Right kidney (tissue), 9 donors: Measurements from ENCODE around the gene RGPD3.
"Not testable (repeated sequence)": the region's sequence is repeated elsewhere in the genome, so short reads cannot be mapped to it uniquely, and the experiment has no call there.

Experiments used
- DNase-seq: peaks from one replicate; pipeline ENCODE4 v3.0.0-alpha.2; 2016
- long read RNA-seq, 8 donors: transcript quantifications; one replicate each; lab custom pipeline, GENCODE V29; 2026

The RGPD3 gene
- long read RNA-seq, donor 1, result 0 reads
- long read RNA-seq, donor 2, result 0 reads
- long read RNA-seq, donor 3, result 0 reads
- long read RNA-seq, donor 4, result 0 reads
- long read RNA-seq, donor 5, result 0 reads
- long read RNA-seq, donor 6, result 0 reads
- long read RNA-seq, donor 7, result 0 reads
- long read RNA-seq, donor 8, result 0 reads

GRCh38 chr2:106468107-106468506 lies at the start of gene RGPD3:
Gene RGPD3, minus strand, starts transcription at chr2:106468413. Its CDS starts 125 bp downstream, at chr2:106468288.
- DNase-seq, result not testable (repeated sequence)

GRCh38 chr2:106517329-106517728 lies 49.1 kb upstream of the RGPD3 start:
- DNase-seq, result no peak

DNA sequence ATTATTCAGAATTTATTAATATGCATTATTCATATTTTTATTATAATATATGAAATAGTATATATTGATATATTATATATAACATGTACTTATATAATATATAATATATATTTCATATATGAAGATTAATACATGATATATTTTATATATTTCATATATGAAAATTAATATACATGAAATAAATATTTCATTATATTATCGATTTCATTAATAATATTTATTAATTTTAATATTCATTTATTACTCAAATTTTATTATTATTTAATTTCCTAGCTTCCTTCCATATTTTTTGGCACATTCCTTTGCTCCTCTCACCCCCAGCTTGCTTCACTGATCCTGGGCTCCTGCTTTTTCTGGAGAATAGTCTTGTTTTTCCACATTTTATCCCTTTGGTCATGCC lies 48.7 kb upstream of the RGPD3 start:
- no peak for DNase-seq

DNA sequence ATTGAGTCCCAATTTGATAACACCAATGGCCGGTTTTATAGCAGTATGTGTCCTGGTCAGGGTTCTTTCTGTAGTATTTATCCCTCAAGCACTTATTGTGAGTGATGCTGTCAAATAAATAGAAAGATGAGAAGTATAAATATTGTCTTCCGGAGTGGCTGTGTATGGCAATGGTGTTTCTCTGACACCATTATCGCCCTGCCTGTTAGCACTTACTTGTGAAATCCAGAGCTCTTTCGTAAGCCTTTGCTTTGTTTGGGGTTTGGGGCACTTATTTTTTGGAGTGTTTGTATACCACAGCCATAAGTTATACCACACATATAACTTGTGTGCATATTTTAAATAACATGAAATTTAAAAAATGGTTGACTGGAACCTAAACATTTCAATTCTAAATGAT lies 48.2 kb upstream of the RGPD3 start:
- DNase-seq, result no peak

DNA sequence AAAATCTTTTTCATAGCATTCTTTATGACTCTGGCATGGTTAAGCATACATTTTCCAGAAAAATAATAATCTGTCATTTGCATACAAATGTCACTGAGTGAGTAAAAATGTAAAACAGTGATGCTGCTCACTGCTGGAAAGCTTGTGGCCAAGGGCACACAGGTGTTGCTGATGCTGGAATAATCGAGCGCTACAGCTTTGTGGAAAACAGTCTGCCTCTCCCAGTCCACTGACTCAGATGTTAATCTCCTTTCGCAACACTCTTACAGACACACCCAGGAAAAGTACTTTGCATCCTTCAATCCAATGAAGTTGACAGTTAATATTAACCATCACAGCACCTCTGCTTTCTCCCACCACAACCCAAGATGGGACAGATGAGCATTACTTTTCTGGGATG lies 46.6 kb upstream of the RGPD3 start:
- not testable (repeated sequence) for DNase-seq

GRCh38 chr2:106513391-106513790 lies 45.2 kb upstream of the RGPD3 start:
- not testable (repeated sequence) for DNase-seq

DNA sequence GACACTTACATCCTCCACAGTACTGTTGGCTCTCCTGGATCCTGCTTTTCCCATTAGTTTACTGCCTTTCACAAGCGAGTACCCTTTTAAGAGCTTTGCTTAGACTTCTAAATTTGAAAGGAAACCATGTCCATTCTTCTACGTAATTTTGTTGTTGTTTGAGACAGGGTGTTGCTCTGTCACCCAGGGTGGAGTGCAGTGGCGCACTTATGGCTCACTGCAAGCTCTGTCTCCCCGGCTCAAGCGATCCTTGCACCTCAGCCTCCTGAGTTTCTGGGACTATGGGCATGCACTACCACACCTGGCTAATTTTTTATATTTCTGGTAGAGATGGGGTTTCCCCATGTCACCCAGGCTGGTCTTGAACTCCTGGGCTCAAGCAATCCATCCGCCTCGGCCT lies 43.7 kb upstream of the RGPD3 start:
- DNase-seq, result not testable (repeated sequence)

GRCh38 chr2:106511476-106511901 lies 43.3 kb upstream of the RGPD3 start:
- DNase-seq, result not testable (repeated sequence)

DNA sequence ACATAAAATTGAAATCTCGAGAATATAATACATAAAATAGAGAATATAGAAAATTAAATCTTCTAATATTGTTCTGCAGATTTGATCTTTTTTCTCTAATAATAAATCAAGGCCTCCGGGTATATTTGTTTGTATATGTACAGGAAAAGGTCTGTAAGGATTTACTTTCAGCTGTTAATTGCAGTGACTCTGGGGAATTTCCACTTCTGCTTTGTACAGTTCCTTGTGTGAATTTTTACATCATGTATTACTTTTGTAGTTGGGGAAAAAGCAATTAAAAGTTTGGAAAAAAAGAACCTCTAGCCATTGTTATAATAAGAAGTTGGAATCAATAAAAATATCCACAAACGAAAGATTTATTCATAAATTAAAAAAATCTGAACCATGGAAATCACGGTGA lies 42.6 kb upstream of the RGPD3 start:
- not testable (repeated sequence) for DNase-seq

DNA sequence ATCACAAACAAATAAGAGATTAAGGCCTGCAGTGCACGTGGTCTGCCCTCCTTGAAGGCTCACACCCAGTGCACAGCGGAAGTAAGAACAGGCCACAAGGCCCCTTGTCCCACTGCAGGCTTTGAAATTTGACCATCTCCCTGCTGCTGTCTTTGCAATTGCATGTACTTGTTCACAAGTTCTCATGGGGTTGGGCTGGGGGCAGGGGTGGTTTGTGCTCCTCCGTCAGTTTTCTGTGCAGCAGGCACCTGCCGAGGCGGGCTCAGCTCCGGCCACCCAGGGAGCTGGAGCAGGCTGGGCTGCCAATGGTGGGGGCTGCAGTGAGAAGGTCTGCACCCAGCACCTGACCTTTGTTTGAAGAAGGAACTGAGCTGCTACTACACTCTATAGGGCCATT lies 41.2 kb upstream of the RGPD3 start:
- DNase-seq, result not testable (repeated sequence)

- DNase-seq, result not testable (repeated sequence)
These were observed 40.6 kb upstream of the RGPD3 start for GRCh38 chr2:106508660-106509373.

DNA sequence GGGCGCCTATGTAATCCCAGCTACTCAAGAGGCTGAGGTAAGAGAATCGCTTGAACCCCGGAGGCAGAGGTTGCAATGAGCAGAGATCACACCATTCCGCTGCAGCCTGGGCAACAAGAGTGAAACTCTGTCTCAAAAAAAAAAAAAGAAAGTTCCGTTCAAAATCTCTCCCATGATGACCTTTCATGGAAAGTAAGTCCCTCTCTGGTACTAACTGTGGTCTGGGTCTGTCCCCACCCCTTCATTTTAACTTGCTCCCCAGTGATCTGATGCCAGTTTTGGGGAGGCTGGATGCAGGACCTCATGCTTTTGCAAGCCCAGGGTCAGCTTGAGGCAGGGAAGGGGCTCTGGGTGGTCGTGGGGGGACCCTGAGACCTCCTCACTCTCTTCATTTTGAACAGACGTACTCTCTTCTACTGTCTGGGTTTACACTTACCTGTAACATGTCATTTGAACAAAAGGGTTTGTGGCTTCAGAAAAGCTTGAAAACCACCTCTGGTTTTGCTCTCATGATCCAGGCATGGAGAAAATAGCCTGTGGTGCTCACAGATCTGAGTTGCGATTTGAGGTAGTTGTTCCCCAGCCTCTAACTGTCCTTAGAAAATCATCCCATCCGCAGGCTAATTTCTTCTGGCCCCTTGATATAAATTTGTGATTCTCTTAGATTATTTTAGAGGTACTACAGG lies 37.9 kb upstream of the RGPD3 start:
- DNase-seq, result not testable (repeated sequence)

DNA sequence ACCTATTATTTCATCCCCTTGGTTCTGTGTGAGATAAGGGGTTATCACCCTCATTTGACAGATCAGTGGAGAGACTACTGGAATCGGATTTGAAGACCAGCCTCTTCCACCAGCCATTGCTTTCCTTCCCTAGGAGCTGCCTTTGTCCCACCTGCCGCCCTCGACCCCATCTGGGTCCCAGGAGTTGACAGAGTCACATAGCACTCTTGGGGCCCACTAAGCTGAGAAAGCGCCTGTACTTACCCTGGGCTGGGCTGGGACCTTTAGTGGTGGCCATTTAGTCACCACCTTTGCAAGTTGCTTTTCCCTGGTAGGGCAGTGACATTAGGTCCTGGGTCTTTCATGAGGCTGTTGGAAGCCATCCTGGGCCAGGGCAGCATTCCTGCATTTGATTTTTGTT lies 36.6 kb upstream of the RGPD3 start:
- DNase-seq, result not testable (repeated sequence)

GRCh38 chr2:106504192-106504591 lies 36.0 kb upstream of the RGPD3 start:
- DNase-seq, result not testable (repeated sequence)

- not testable (repeated sequence) for DNase-seq
These were observed 34.1 kb upstream of the RGPD3 start for GRCh38 chr2:106502351-106502750.

DNA sequence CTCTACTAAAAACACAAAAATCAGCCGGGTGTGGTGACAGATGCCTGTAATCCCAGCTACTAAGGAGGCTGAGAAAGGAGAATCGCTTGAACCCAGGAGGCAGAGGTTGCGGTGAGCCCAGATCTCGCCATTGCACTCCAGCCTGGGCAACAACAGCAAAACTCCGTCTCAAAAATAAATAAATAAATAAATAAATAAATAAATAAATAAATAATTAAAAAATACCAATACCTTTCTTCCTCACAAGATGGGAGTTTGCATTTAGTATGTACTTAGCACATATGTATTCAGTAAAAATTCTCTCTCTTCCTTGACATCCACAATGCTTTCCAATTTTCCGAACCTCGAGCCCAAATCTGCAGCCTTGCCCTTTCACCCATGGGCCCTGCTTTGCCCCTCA lies 32.1 kb upstream of the RGPD3 start:
- DNase-seq, result not testable (repeated sequence)

GRCh38 chr2:106498549-106498948 lies 30.3 kb upstream of the RGPD3 start:
- DNase-seq, result not testable (repeated sequence)

DNA sequence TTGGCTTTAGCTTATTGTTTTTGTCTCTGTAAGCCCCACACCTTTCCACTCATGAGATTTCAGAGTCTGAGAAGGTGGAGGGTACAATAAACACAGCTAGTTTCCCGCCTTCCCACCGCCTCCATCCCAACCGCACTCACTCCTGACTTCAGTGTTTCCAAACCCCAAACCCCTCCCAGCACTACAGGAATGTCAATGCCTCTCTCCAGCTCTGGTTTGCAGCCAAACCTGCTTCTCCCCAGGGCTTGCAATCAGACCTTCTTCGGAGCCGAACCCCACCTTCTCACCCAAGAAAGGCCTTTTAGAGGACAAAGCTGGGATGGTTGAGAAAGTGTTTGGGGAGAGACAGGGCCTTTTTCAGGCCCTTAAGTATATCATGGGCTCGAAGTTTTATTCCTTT lies 24.7 kb upstream of the RGPD3 start:
- DNase-seq, result not testable (repeated sequence)

DNA sequence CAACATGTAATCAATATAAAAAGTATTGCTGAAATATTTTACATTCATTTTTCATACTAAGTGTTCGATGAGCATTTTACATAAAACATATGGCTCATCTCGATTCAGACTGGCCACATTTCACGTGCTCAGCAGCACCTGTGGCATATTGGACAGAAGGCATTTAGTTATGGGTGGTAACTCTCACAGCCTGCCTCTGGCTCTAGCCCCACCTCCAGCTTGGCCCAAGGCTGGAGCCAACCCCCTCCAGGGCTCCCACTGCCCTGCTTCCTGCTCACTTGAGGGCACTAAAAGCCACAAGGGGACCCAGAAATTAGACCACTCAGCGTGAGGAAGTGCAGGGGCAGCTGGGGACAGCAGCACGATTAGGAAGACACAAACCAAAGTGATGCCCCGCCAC lies 24.2 kb upstream of the RGPD3 start:
- DNase-seq, result not testable (repeated sequence)

DNA sequence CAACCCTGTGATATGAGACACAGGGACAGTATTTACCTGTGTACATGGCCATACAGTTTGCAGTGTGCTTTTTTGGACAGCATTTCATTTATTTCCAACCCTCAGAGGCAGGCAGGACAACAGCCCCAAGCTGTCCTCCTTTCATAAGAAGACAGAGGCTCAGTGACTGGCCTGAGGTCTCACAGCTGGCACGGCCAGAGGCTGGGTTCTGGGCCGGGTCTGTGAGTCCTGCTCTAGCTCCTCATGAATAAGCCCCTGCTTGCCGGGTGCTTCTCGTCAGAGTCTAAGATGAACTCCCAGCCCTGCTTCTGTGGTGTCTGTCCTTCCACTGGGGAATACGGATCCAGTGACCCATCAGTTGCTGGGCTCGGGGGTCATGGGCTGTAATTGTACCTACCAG lies 21.5 kb upstream of the RGPD3 start:
- DNase-seq, result not testable (repeated sequence)

DNA sequence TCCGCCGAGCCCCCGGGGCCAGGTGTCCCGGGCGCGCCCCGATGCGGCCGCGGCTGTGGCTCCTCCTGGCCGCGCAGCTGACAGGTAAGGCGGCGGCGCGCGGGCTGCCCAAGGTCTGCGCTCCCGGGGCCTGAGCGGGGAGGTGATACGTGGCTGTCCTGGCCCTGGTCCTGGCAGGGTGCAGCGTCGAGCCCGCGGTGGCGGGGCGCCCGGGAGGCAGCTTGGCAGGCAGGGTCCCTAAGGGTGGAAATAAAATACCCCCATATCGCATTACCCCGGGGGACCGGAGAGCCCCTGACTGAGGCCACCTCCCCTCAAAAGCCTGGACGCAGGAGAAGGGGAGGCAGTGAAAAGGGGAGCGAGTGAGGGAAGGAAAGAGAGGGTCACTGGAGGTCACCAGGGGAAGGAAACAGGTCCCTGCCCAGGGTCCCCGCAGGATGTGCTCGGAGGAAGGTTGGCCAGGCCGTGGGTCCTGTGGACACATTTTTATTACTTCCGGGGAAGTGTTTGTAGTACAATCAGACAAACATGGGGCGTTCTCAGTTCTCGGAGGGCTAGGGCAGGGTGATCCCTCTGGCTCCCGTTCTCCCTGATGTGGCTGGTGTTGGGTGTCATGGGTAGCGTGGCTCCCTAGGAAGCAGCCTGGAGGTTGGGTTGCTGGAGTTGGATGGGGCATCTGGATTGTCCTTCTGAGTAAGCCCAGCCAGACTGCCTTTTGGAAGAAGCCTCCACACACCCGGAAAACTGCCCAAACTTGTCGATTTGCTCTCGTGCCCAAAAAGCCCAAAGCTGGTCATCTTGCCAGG lies 19.4 kb upstream of the RGPD3 start:
- peak; percentile 38 for DNase-seq

DNA sequence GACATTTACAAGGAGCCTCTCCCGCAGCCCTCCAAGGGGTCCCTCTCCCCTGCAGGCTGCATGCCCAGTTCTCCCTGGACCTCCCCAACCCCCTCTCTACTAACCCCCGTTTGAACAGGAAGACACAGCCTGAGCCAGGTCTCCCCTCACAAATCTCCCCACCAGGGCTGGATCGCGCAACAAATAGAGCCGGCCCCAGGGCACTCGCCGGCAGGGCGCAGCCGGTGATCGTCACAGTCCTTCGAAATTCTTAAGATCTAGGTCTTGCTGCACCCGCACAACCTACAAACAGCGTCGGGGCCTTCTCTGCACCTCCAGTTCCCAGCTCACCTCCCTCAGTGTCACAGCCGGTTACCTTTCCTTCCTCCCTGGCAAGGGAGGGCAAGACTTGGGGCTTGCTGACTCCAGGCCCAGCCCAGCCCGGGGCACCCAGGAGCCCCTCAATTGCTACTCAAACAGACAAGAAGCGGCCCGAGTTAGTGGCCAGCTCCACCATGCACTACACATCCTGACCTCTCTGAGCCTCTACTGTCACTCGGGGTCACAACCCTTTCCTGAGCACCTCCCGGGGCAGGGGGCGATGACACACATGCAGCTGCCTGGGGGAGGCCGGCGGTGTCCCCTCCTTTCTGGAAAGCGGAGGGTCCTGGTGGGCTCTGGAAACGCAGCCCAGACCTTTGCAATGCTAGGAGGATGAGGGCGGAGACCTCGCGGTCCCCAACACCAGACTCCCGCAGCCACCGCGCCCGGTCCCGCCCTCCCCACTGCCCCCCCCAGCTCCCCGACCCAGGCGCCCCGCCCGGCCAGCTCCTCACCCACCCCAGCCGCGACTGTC lies 18.6 kb upstream of the RGPD3 start, which contains the start of gene CD8B2:
CD8B2 (plus strand) TSS at position 814 of the 835 bp plus-strand sequence. CDS start 63 bp downstream, outside the sequence.
- DNase-seq, result peak; percentile 17
